T-cell (primary cell): Measurements from ENCODE around the gene PLXNA2. TPM values are rescaled to one million over a fixed set of nuclear protein-coding genes. Genes with fewer than 3 reads are reported as not detected.

ENCODE experiments used
- ATAC-seq, 4 experiments: fragments of 200-7000 bp in 3 of 4; fragments of 150-1000 bp in 1 of 4; cut with Tn5 transposase; replicated peaks in 1 of 4; 1 replicate in 3 of 4; 2 replicates in 1 of 4; pipeline ENCODE4 v1.10.0; 2021; ENCODE audit warnings: moderate library complexity in 3 of 4, mild to moderate bottlenecking in 2 of 4, moderate number of reproducible peaks in 1 of 4
- CTCF ChIA-PET, 2 donors: fragments of 300-600 bp; sonication (Branson Sonifier 250); formaldehyde crosslinking; loops; one replicate each; lab custom pipeline; 2022; ENCODE audit warnings: antibody characterized with exemption in 2 of 2; lab: Charles Lee
- POLR2A ChIA-PET, 2 donors: fragments of 300-600 bp; sonication (Branson Sonifier 250); formaldehyde crosslinking; loops; one replicate each; lab custom pipeline; 2022; ENCODE audit warnings: antibody characterized with exemption in 2 of 2; lab: Charles Lee
- DNase-seq, 35 experiments: peaks; one replicate each; pipeline versions ENCODE4 v3.0.0 to v3.0.0-alpha.2; 2013 to 2023
- H3K27ac ChIP-seq: one replicate; pipeline ENCODE4 v1.5.1; 2013; ENCODE audit warnings: low read length
- H3K27me3 ChIP-seq, 2 experiments: replicated peaks in 1 of 2; 1 replicate in 1 of 2; 2 replicates in 1 of 2; pipeline versions ENCODE4 v1.6.1 to v1.7.0; 2013; ENCODE audit warnings: low read length in 1 of 2, mixed read lengths in 1 of 2; ENCODE audit not compliant: control insufficient read depth in 2 of 2, insufficient read depth in 2 of 2; ENCODE audit errors: extremely low read depth in 1 of 2
- H3K36me3 ChIP-seq, 2 donors: 1 replicate in 1 of 2; 2 replicates in 1 of 2; pipeline versions ENCODE4 v1.6.1 to v1.7.0; 2013; ENCODE audit warnings: low read length in 1 of 2; ENCODE audit not compliant: control insufficient read depth in 2 of 2, insufficient read depth in 1 of 2; ENCODE audit errors: extremely low read depth in 1 of 2
- H3K4me1 ChIP-seq, 2 experiments: 1 replicate in 1 of 2; 2 replicates in 1 of 2; pipeline versions ENCODE4 v1.6.1 to v1.7.0; 2013; ENCODE audit warnings: low read length in 2 of 2, mixed read lengths in 1 of 2; ENCODE audit not compliant: insufficient read depth in 2 of 2, control insufficient read depth in 1 of 2; ENCODE audit errors: extremely low read depth in 1 of 2
- H3K4me3 ChIP-seq, 2 donors: 1 replicate in 1 of 2; 2 replicates in 1 of 2; pipeline versions ENCODE4 v1.5.1 to v1.7.0; 2013; ENCODE audit warnings: mild to moderate bottlenecking in 2 of 2, low read length in 1 of 2, moderate library complexity in 1 of 2; ENCODE audit not compliant: control insufficient read depth in 1 of 2; ENCODE audit errors: extremely low read depth in 1 of 2
- H3K9me3 ChIP-seq: 2 replicates; pipeline ENCODE4 v1.7.0; 2013
- H3K27ac Mint-ChIP-seq, 2 donors: one replicate each; pipeline ENCODE4 v1.8.0; 2020 to 2021; ENCODE audit warnings: mild to moderate bottlenecking in 2 of 2, mixed read lengths in 2 of 2
- H3K27me3 Mint-ChIP-seq, 2 donors: one replicate each; pipeline ENCODE4 v1.8.0; 2021 to 2022; ENCODE audit warnings: mixed read lengths in 2 of 2
- H3K36me3 Mint-ChIP-seq: one replicate; pipeline ENCODE4 v1.8.0; 2021; ENCODE audit warnings: mixed read lengths
- H3K4me1 Mint-ChIP-seq, 3 donors: one replicate each; pipeline ENCODE4 v1.8.0; 2020 to 2022; ENCODE audit warnings: mixed read lengths in 3 of 3, mild to moderate bottlenecking in 1 of 3
- H3K4me3 Mint-ChIP-seq, 3 donors: one replicate each; pipeline ENCODE4 v1.8.0; 2020 to 2022; ENCODE audit warnings: mild to moderate bottlenecking in 3 of 3, mixed read lengths in 3 of 3, moderate library complexity in 3 of 3
- H3K9me3 Mint-ChIP-seq, 3 donors: one replicate each; pipeline ENCODE4 v1.8.0; 2020 to 2022; ENCODE audit warnings: mixed read lengths in 3 of 3
- WGBS: methylation state at CpG from one replicate; pipeline ENCODE4 v1.1.5; 2013; ENCODE audit warnings: missing lambda C conversion rate; ENCODE audit not compliant: insufficient coverage; 5-methylcytosine and 5-hydroxymethylcytosine counted together
- total RNA-seq, 35 experiments: library from RNA in 6 of 35; stranded (reverse) in 6 of 35; fragments of 120-200 nt in 1 of 35; gene quantifications; one replicate each; pipeline versions ENCODE4 v1.2.1 to v1.2.4 and lab custom pipeline; 2013 to 2026

Gene PLXNA2
- total RNA-seq, 5 donors from 2014 or later (not counting 1 experiment from before 2014, with no cell fraction given) = 1.3 to 2.6 (median 2.2) TPM

- WGBS = 20% methylated on average over 2 of the region's 9 CpGs
- H3K9me3 Mint-ChIP-seq = no peaks in the 10 kb centered on the region
- POLR2A ChIA-PET = no interaction called here
- H3K27ac Mint-ChIP-seq = no peak overlapping the region
- Histone ChIP-seq H3K36me3 (no peaks in the 10 kb centered on the region), H3K27ac (no peak overlapping the region), H3K27me3 (peaks cover 0 to 16% of the 10 kb centered on the region in 2 experiments), H3K4me1 (peaks cover 0 to 3% of the 10 kb centered on the region in 2 experiments), H3K9me3 (no peaks in the 10 kb centered on the region), H3K4me3 (no peak overlapping the region)
- no peak overlapping the region for H3K4me3 Mint-ChIP-seq
- peaks cover 7 to 11% of the 10 kb centered on the region in 2 donors for H3K27me3 Mint-ChIP-seq
- ATAC-seq = peak; percentile 68 to 77 (median 75)
- no peaks in the 10 kb centered on the region for H3K36me3 Mint-ChIP-seq
- CTCF ChIA-PET = interaction anchor here (0.7 to 1.3 kb wide), 4 partner anchors 9 to 269 kb away, joined by 3 to 6 read pairs (median 3); no protein-coding TSS in a partner anchor
- peak in 30 of 35 experiments; percentile 5 to 64 (median 30) for DNase-seq
- no peaks in the 10 kb centered on the region for H3K4me1 Mint-ChIP-seq
Observed at GRCh38 chr1:207997486-207998268, 246.5 kb downstream of the PLXNA2 start.

- no peaks in the 10 kb centered on the region for H3K9me3 Mint-ChIP-seq
- ChIA-PET POLR2A (no interaction called here), CTCF (interaction anchor here in 1 of 2 donors (0.7 to 1.3 kb wide), 2 partner anchors 112 to 241 kb away, joined by 3 to 7 read pairs; no protein-coding TSS in a partner anchor)
- H3K4me3 Mint-ChIP-seq = no peak overlapping the region
- H3K27me3 ChIP-seq = peaks cover 0 to 9% of the 10 kb centered on the region in 2 experiments
- H3K4me1 Mint-ChIP-seq = no peaks in the 10 kb centered on the region
- H3K4me3 ChIP-seq = no peak overlapping the region
- H3K27me3 Mint-ChIP-seq = peaks cover 7 to 12% of the 10 kb centered on the region in 2 donors
- DNase-seq = no peak
- peaks cover 0 to 3% of the 10 kb centered on the region in 2 experiments for H3K4me1 ChIP-seq
- H3K36me3 Mint-ChIP-seq = no peaks in the 10 kb centered on the region
- no peaks in the 10 kb centered on the region for H3K36me3 ChIP-seq
- no peaks in the 10 kb centered on the region for H3K9me3 ChIP-seq
- no peak overlapping the region for H3K27ac Mint-ChIP-seq
- no peak for ATAC-seq
- no peak overlapping the region for H3K27ac ChIP-seq
Observed at GRCh38 chr1:207996636-207997035, 247.5 kb downstream of the PLXNA2 start.

GRCh38 chr1:207995576-207995975 lies 248.6 kb downstream of the PLXNA2 start:
- ChIA-PET POLR2A (no interaction called here), CTCF (interaction anchor here (0.6 to 1.4 kb wide), 4 partner anchors 111 to 250 kb away, joined by 3 to 7 read pairs (median 4); no protein-coding TSS in a partner anchor)
- no peak overlapping the region for H3K27ac ChIP-seq
- Mint-ChIP-seq H3K4me3 (no peak overlapping the region), H3K27me3 (peaks cover 10 to 13% of the 10 kb centered on the region in 2 donors), H3K36me3 (no peaks in the 10 kb centered on the region), H3K4me1 (no peaks in the 10 kb centered on the region), H3K27ac (no peak overlapping the region), H3K9me3 (no peaks in the 10 kb centered on the region)
- no peak for DNase-seq
- no peak for ATAC-seq
- H3K27me3 ChIP-seq = peaks cover 0 to 17% of the 10 kb centered on the region in 2 experiments
- 78% methylated on average over 3 of the region's 4 CpGs for WGBS
- peaks cover 0 to 3% of the 10 kb centered on the region in 2 experiments for H3K4me1 ChIP-seq
- no peaks in the 10 kb centered on the region for H3K9me3 ChIP-seq
- H3K4me3 ChIP-seq = no peak overlapping the region
- H3K36me3 ChIP-seq = no peaks in the 10 kb centered on the region

- H3K36me3 Mint-ChIP-seq = no peaks in the 10 kb centered on the region
- no peak for ATAC-seq
- H3K27me3 Mint-ChIP-seq = peaks cover 17 to 21% of the 10 kb centered on the region in 2 donors
- no peak overlapping the region for H3K4me3 Mint-ChIP-seq
- H3K4me3 ChIP-seq = no peak overlapping the region
- H3K27ac ChIP-seq = no peak overlapping the region
- H3K36me3 ChIP-seq = no peaks in the 10 kb centered on the region
- H3K4me1 ChIP-seq = peaks cover 0 to 3% of the 10 kb centered on the region in 2 experiments
- WGBS = 84% methylated on average over 4 of the region's 5 CpGs
- H3K4me1 Mint-ChIP-seq = no peaks in the 10 kb centered on the region
- H3K27me3 ChIP-seq = peaks cover 0 to 19% of the 10 kb centered on the region in 2 experiments
- CTCF ChIA-PET = interaction anchor here in 1 of 2 donors (0.7 kb wide), 1 partner anchor 12 kb away, joined by 4 read pairs; no protein-coding TSS in a partner anchor
- peak in 1 of 35 experiments; percentile 16 for DNase-seq
- no peak overlapping the region for H3K27ac Mint-ChIP-seq
- POLR2A ChIA-PET = interaction anchor here in 1 of 2 donors (0.6 kb wide), 1 partner anchor 251 kb away, joined by 3 read pairs; no protein-coding TSS in a partner anchor
- no peaks in the 10 kb centered on the region for H3K9me3 ChIP-seq
- H3K9me3 Mint-ChIP-seq = no peaks in the 10 kb centered on the region
Observed at GRCh38 chr1:207993477-207994445, 250.4 kb downstream of the PLXNA2 start.

- Histone ChIP-seq H3K36me3 (no peaks in the 10 kb centered on the region), H3K4me3 (no peak overlapping the region), H3K27ac (no peak overlapping the region), H3K27me3 (peaks cover 0 to 24% of the 10 kb centered on the region in 2 experiments), H3K4me1 (peaks cover 0 to 3% of the 10 kb centered on the region in 2 experiments), H3K9me3 (no peaks in the 10 kb centered on the region)
- no peak for ATAC-seq
- POLR2A ChIA-PET = no interaction called here
- CTCF ChIA-PET = no interaction called here
- Mint-ChIP-seq H3K9me3 (no peaks in the 10 kb centered on the region), H3K4me3 (no peak overlapping the region), H3K36me3 (no peaks in the 10 kb centered on the region), H3K4me1 (no peaks in the 10 kb centered on the region), H3K27ac (no peak overlapping the region), H3K27me3 (peaks cover 17 to 26% of the 10 kb centered on the region in 2 donors)
- DNase-seq = no peak
- WGBS = no CpG with 5 or more reads among the region's 5 CpGs
Observed at GRCh38 chr1:207992677-207993236, 251.4 kb downstream of the PLXNA2 start.
